Neuronal stem cell (in vitro differentiated cells): ENCODE results near the gene SLX9.
A peak's percentile ranks its signal among the peaks of the same experiment; 100 is the strongest.

ENCODE experiments used
- DNase-seq: peaks from one replicate; pipeline ENCODE4 v3.0.0-alpha.2; 2013; ENCODE audit warnings: low spot score
- H2AFZ ChIP-seq: one replicate; pipeline ENCODE4 v1.6.1; 2013; ENCODE audit warnings: mild to moderate bottlenecking, low read length, inconsistent platforms
- H2AK5ac ChIP-seq: 2 replicates; pipeline ENCODE4 v1.6.1; 2013; ENCODE audit warnings: low read depth, mild to moderate bottlenecking, inconsistent platforms, low read length, moderate library complexity, mixed read lengths
- H2BK120ac ChIP-seq: 2 replicates; pipeline ENCODE4 v1.6.1; 2013; ENCODE audit warnings: low read depth, mild to moderate bottlenecking, inconsistent platforms, low read length, moderate library complexity, mixed read lengths
- H2BK12ac ChIP-seq: one replicate; pipeline ENCODE4 v1.6.1; 2013; ENCODE audit warnings: low read length, inconsistent platforms
- H2BK15ac ChIP-seq: 2 replicates; pipeline ENCODE4 v1.6.1; 2013; ENCODE audit warnings: mild to moderate bottlenecking, low read length, inconsistent platforms, mixed read lengths
- H2BK5ac ChIP-seq: one replicate; pipeline ENCODE4 v1.6.1; 2013; ENCODE audit warnings: inconsistent platforms, mild to moderate bottlenecking, low read length, moderate library complexity
- H3K14ac ChIP-seq: one replicate; pipeline ENCODE4 v1.6.1; 2013; ENCODE audit warnings: low read length, inconsistent platforms
- H3K18ac ChIP-seq: 2 replicates; pipeline ENCODE4 v1.6.1; 2013; ENCODE audit warnings: low read length, inconsistent platforms
- H3K23ac ChIP-seq: 2 replicates; pipeline ENCODE4 v1.6.1; 2013; ENCODE audit warnings: low read depth, mild to moderate bottlenecking, mixed read lengths, low read length, inconsistent platforms; ENCODE audit not compliant: poor library complexity
- H3K27ac ChIP-seq: replicated peaks from 3 replicates; pipeline ENCODE4 v1.5.1; 2013; ENCODE audit warnings: low read length, inconsistent platforms
- H3K27me3 ChIP-seq, 3 experiments: 2 replicates each; pipeline ENCODE4 v1.6.1; 2013; ENCODE audit warnings: low read length in 3 of 3, mild to moderate bottlenecking in 2 of 3, inconsistent platforms in 1 of 3, low read depth in 1 of 3, mixed read lengths in 1 of 3, moderate library complexity in 1 of 3; ENCODE audit not compliant: control insufficient read depth in 3 of 3, insufficient read depth in 3 of 3
- H3K36me3 ChIP-seq, 2 donors: replicated peaks in 1 of 2; 2 replicates each; pipeline ENCODE4 v1.6.1; 2013; ENCODE audit warnings: low read length in 2 of 2; ENCODE audit not compliant: control insufficient read depth in 2 of 2, insufficient read depth in 2 of 2
- H3K4ac ChIP-seq: 2 replicates; pipeline ENCODE4 v1.6.1; 2013; ENCODE audit warnings: inconsistent platforms, mild to moderate bottlenecking, low read length, moderate library complexity
- H3K4me1 ChIP-seq, 2 donors: 1 replicate in 1 of 2; 2 replicates in 1 of 2; pipeline ENCODE4 v1.6.1; 2013; ENCODE audit warnings: low read length in 2 of 2, low read depth in 1 of 2; ENCODE audit not compliant: control insufficient read depth in 2 of 2, insufficient read depth in 1 of 2
- H3K4me2 ChIP-seq: one replicate; pipeline ENCODE4 v1.6.1; 2013; ENCODE audit warnings: mild to moderate bottlenecking, low read length, inconsistent platforms; ENCODE audit not compliant: insufficient read depth, poor library complexity, severe bottlenecking
- H3K4me3 ChIP-seq, 2 donors: 2 replicates each; pipeline ENCODE4 v1.5.1; 2013; ENCODE audit warnings: low read length in 2 of 2, mild to moderate bottlenecking in 2 of 2, inconsistent platforms in 1 of 2, moderate library complexity in 1 of 2
- H3K79me1 ChIP-seq: one replicate; pipeline ENCODE4 v1.6.1; 2013; ENCODE audit warnings: low read depth, mild to moderate bottlenecking, inconsistent platforms, low read length, moderate library complexity
- H3K9ac ChIP-seq: one replicate; pipeline ENCODE4 v1.6.1; 2013; ENCODE audit warnings: mild to moderate bottlenecking, low read depth, low read length, inconsistent platforms; ENCODE audit not compliant: poor library complexity
- H3K9me3 ChIP-seq, 2 donors: replicated peaks in 1 of 2; 2 replicates each; pipeline versions ENCODE3 to v1.6.1; 2013; ENCODE audit warnings: low read length in 2 of 2, mild to moderate bottlenecking in 2 of 2, inconsistent platforms in 1 of 2, low read depth in 1 of 2, mixed read lengths in 1 of 2, moderate library complexity in 1 of 2; ENCODE audit not compliant: control insufficient read depth in 2 of 2, insufficient read depth in 1 of 2
- H4K8ac ChIP-seq: one replicate; pipeline ENCODE4 v1.6.1; 2013; ENCODE audit warnings: low read depth, mild to moderate bottlenecking, inconsistent platforms, low read length, moderate library complexity
- H4K91ac ChIP-seq: one replicate; pipeline ENCODE4 v1.6.1; 2013; ENCODE audit warnings: low read length, low read depth, mild to moderate bottlenecking, inconsistent platforms; ENCODE audit not compliant: poor library complexity
- WGBS, 2 donors: extraction: QIAGEN DNeasy Blood & Tissue Kit; methylation state at CpG; one replicate each; pipeline ENCODE4 v1.1.7; 2013; ENCODE audit warnings: missing lambda C conversion rate in 2 of 2, mixed read lengths in 1 of 2; ENCODE audit not compliant: insufficient read length in 2 of 2, insufficient replicate concordance in 1 of 2; ENCODE audit errors: extremely low coverage in 2 of 2; 5-methylcytosine and 5-hydroxymethylcytosine counted together

The SLX9 gene

GRCh38 chr21:44935533-44935927, 4.3 kb upstream of the SLX9 start:
- no peak overlapping the region for H2BK12ac ChIP-seq
- no peak for DNase-seq

GRCh38 chr21:44938772-44939531, 877 bp upstream of the SLX9 start:
- Histone ChIP-seq H3K23ac (no peak overlapping the region), H2AK5ac (peak overlapping the region; percentile 8)

More at GRCh38 chr21:44935533-44935927, 4.3 kb upstream of the SLX9 start:
- Histone ChIP-seq H3K4me3 (no peak overlapping the region), H3K36me3 (no peaks in the 10 kb centered on the region), H2AK5ac (no peak overlapping the region), H3K79me1 (peaks cover 4% of the 10 kb centered on the region), H3K9ac (no peak overlapping the region), H3K18ac (no peak overlapping the region), H3K4me2 (no peak overlapping the region), H2BK15ac (no peak overlapping the region), H3K9me3 (no peaks in the 10 kb centered on the region), H2BK5ac (peak overlapping the region; percentile 42), H3K4me1 (peaks cover 2 to 18% of the 10 kb centered on the region in 2 donors), H2BK120ac (no peak overlapping the region), H4K8ac (no peak overlapping the region), H2AFZ (no peak overlapping the region), H3K4ac (no peak overlapping the region), H4K91ac (no peak overlapping the region), H3K14ac (no peak overlapping the region), H3K27ac (no peak overlapping the region), H3K27me3 (peaks cover 21 to 37% (median 28%) of the 10 kb centered on the region in 3 experiments), H3K23ac (no peak overlapping the region)
- WGBS, 2 donors, result no CpG with 5 or more reads among the region's 10 CpGs

GRCh38 chr21:44940116-44940631, 345 bp downstream of the SLX9 start:
- no CpG with 5 or more reads among the region's 53 CpGs for WGBS, 2 donors
- no peak overlapping the region for H3K27ac ChIP-seq
- no peak for DNase-seq

More at GRCh38 chr21:44938772-44939531, 877 bp upstream of the SLX9 start:
- Histone ChIP-seq H2BK5ac (no peak overlapping the region), H2AFZ (peak overlapping the region; percentile 96), H3K14ac (no peak overlapping the region), H3K4me1 (peaks cover 7 to 14% of the 10 kb centered on the region in 2 donors), H3K4me2 (peak overlapping the region; percentile 67), H4K8ac (no peak overlapping the region), H2BK15ac (no peak overlapping the region), H3K36me3 (peaks cover 12 to 24% of the 10 kb centered on the region in 2 donors), H2BK12ac (no peak overlapping the region), H3K4me3 (peak overlapping the region; percentile 97 to 99), H3K4ac (no peak overlapping the region), H3K18ac (peak overlapping the region; percentile 96), H3K9me3 (no peaks in the 10 kb centered on the region), H3K9ac (no peak overlapping the region), H3K27ac (no peak overlapping the region), H2BK120ac (no peak overlapping the region), H4K91ac (no peak overlapping the region), H3K79me1 (peaks cover 16% of the 10 kb centered on the region), H3K27me3 (peaks cover 0 to 3% (median 0%) of the 10 kb centered on the region in 3 experiments)
- DNase-seq, result no peak
- WGBS, 2 donors, result no CpG with 5 or more reads among the region's 18 CpGs

DNA sequence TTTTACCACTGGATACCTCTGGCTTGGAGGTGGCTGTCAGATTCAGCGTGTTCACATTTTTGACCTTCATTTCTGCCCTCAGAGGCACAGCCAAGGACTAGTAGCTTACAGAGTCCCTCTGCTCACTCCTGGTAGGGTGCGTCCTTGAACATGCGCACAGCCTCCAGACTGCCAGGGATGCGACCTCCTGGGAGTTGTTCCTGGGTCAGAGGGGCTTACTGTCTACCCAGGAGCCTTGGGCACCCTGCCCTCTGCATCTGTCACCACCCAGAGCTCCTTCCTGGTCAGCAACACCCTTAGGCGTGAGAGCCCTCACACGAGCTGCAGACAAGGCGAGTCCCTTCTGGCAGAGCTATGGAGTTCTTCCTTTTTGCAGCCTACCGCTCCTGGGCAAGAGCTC, 1.7 kb downstream of the SLX9 start:
- H2BK120ac ChIP-seq, result no peak overlapping the region
- no peak overlapping the region for H2AFZ ChIP-seq
- no peaks in the 10 kb centered on the region for H3K27me3 ChIP-seq
- DNase-seq, result no peak
- no CpG with 5 or more reads among the region's 8 CpGs for WGBS, 2 donors
- H3K9me3 ChIP-seq, result no peaks in the 10 kb centered on the region
- peaks cover 7 to 14% of the 10 kb centered on the region in 2 donors for H3K4me1 ChIP-seq
- H2AK5ac ChIP-seq, result no peak overlapping the region
- H3K9ac ChIP-seq, result no peak overlapping the region
- no peak overlapping the region for H3K27ac ChIP-seq
- H3K4me3 ChIP-seq, result peak overlapping the region in 1 of 2 donors; percentile 97
- H3K14ac ChIP-seq, result no peak overlapping the region
- no peak overlapping the region for H4K91ac ChIP-seq
- no peak overlapping the region for H3K4ac ChIP-seq
- H3K23ac ChIP-seq, result no peak overlapping the region
- H2BK12ac ChIP-seq, result no peak overlapping the region
- H2BK5ac ChIP-seq, result no peak overlapping the region
- no peak overlapping the region for H3K18ac ChIP-seq
- H3K79me1 ChIP-seq, result peaks cover 21% of the 10 kb centered on the region
- H2BK15ac ChIP-seq, result no peak overlapping the region
- no peak overlapping the region for H4K8ac ChIP-seq
- no peak overlapping the region for H3K4me2 ChIP-seq
- peaks cover 29 to 46% of the 10 kb centered on the region in 2 donors for H3K36me3 ChIP-seq

More at GRCh38 chr21:44940116-44940631, 345 bp downstream of the SLX9 start:
- Histone ChIP-seq H3K14ac (no peak overlapping the region), H3K18ac (peak overlapping the region; percentile 81), H2BK12ac (no peak overlapping the region), H3K4me2 (peak overlapping the region; percentile 52), H3K79me1 (peaks cover 18% of the 10 kb centered on the region), H3K9me3 (no peaks in the 10 kb centered on the region), H2BK5ac (peak overlapping the region; percentile 54), H4K8ac (no peak overlapping the region), H2BK120ac (no peak overlapping the region), H3K27me3 (no peaks in the 10 kb centered on the region), H3K4me3 (peak overlapping the region; percentile 97 to 99), H3K9ac (peak overlapping the region; percentile 79), H2BK15ac (peak overlapping the region; percentile 54), H3K4ac (no peak overlapping the region), H2AFZ (peak overlapping the region; percentile 96), H2AK5ac (peak overlapping the region; percentile 71), H3K23ac (peak overlapping the region; percentile 97), H3K36me3 (peaks cover 22 to 35% of the 10 kb centered on the region in 2 donors), H3K4me1 (peaks cover 7 to 14% of the 10 kb centered on the region in 2 donors), H4K91ac (no peak overlapping the region)
